Dedifferentiated amniotic fluid mesenchymal stem cell (primary cell): Measurements from ENCODE around the gene CRTC2.
"Not testable (repeated sequence)": the region's sequence is repeated elsewhere in the genome, so short reads cannot be mapped to it uniquely, and the experiment has no call there.

Source experiments
- DNase-seq: peaks from one replicate; pipeline ENCODE4 v3.0.0-alpha.2; 2016; ENCODE audit errors: extremely low spot score

Gene CRTC2, protein sequence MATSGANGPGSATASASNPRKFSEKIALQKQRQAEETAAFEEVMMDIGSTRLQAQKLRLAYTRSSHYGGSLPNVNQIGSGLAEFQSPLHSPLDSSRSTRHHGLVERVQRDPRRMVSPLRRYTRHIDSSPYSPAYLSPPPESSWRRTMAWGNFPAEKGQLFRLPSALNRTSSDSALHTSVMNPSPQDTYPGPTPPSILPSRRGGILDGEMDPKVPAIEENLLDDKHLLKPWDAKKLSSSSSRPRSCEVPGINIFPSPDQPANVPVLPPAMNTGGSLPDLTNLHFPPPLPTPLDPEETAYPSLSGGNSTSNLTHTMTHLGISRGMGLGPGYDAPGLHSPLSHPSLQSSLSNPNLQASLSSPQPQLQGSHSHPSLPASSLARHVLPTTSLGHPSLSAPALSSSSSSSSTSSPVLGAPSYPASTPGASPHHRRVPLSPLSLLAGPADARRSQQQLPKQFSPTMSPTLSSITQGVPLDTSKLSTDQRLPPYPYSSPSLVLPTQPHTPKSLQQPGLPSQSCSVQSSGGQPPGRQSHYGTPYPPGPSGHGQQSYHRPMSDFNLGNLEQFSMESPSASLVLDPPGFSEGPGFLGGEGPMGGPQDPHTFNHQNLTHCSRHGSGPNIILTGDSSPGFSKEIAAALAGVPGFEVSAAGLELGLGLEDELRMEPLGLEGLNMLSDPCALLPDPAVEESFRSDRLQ

GRCh38 chr1:153958111-153958960 is at the start of gene CRTC2:
TSS of gene CRTC2 (minus strand) at chr1:153958612. CDS start at chr1:153958497, 115 bp downstream.
- DNase-seq = peak; percentile 100

GRCh38 chr1:154006136-154006535 is 47.7 kb upstream of the CRTC2 start:
- peak; percentile 52 for DNase-seq

DNA sequence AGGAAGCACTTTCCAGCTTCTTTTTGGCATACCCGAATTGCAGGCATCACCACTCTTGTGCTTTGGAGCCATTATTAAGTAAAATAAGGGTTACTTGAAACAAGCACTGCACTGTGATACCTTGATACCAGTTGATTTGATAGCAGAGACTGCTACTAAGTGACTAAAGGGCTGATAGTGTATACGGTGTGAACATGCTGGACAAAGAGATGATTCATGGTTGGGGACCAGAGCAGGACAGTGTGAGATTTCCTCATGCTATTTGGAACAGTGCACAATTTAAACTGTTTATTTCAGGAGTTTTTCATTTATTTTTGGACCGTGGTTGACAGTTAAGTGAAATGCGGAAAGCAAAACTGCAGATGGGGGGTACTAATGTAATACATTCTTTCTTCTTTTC is 42.0 kb upstream of the CRTC2 start:
- DNase-seq = no peak

- DNase-seq = not testable (repeated sequence)
Observed at GRCh38 chr1:153996882-153997281, 38.5 kb upstream of the CRTC2 start.

DNA sequence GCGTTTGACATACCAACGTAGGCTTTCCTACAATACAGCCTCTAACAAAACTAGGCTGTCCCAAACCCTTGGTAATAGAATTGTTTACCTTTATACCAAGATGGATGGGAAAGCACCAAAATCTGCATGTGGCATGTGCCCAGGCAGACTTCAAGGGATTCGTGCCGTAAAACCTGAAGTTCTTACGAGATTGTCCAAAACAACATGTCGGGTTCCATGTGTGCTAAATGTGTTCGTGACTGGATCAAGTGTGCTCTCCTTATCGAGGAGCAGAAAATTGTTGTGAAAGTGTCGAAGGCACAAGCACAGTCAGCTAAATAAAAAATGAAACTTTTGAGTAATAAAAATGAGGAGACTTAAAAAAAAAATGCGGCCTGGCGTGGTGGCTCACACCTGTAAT is 37.2 kb upstream of the CRTC2 start:
- no peak for DNase-seq

DNA sequence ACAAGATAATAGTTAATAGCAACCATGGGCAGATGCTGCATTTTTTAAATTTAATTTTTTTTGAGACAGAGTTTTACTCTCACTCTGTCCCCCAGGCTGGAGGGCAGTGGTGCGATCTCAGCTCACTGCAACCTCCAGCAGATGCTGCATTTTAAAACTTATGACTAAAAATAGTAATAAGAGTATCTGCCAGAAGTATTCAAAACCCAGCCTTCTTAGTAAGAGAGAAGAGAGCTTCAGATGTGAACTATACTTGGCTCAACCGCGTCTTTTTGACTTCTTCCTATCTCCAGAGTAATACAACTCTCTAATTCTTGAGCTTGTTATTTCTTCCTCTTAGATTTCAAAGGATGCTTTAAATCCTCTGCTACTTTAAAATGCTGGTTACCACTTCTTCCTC is 36.8 kb upstream of the CRTC2 start:
- no peak for DNase-seq

DNA sequence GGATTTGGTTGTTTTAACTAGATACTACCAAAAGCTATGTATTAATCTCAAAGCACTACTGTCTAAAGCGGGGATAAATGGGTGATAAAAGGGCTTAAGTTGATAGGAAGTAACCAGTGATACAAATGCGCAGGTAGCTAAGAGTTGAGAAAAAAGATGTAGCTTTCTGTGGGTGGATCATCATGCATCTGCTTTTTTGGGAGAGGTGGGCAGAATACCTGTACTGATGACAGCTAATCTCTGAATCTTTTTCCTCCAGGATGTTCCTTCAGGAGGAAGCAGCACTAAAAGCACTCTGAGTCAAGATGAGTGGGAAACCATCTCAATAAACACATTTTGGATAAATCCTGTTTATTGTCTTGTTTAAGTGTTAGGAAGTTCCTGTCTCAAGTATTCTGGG is 33.4 kb upstream of the CRTC2 start:
- no peak for DNase-seq

GRCh38 chr1:153991151-153991630 is 32.8 kb upstream of the CRTC2 start:
- no peak for DNase-seq

- peak; percentile 99 for DNase-seq
Observed at GRCh38 chr1:153990468-153991150, 32.2 kb upstream of the CRTC2 start, which contains the start of gene RPS27. TSS of gene RPS27 (plus strand) at chr1:153990762. CDS start at chr1:153990797, 35 bp downstream.

DNA sequence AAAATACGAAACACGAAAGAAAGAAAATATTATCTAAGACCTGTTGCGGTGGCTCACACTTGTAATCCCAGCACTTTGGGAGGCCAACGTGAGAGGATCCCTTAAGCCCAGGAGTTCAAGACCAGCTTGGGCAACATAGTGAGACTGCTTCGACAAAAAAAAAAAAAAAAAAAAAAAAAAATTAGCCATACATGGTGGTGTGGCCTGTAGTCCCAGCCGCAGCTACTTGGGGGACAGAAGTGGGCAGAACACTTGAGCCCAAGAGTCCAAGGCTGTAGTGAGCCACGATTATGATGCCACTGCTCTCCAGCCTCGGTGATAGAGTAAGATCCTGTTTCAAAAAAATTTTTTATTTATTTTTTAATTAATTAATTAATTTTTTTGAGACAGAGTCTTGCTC is 29.2 kb upstream of the CRTC2 start:
- DNase-seq = no peak

- peak; percentile 81 for DNase-seq
Observed at GRCh38 chr1:153985941-153986761, 27.7 kb upstream of the CRTC2 start, which contains the start of gene RAB13. TSS of gene RAB13 (minus strand) at chr1:153986339. CDS start at chr1:153986236, 103 bp downstream.

GRCh38 chr1:153985341-153985912 is 27.0 kb upstream of the CRTC2 start:
- no peak for DNase-seq

DNA sequence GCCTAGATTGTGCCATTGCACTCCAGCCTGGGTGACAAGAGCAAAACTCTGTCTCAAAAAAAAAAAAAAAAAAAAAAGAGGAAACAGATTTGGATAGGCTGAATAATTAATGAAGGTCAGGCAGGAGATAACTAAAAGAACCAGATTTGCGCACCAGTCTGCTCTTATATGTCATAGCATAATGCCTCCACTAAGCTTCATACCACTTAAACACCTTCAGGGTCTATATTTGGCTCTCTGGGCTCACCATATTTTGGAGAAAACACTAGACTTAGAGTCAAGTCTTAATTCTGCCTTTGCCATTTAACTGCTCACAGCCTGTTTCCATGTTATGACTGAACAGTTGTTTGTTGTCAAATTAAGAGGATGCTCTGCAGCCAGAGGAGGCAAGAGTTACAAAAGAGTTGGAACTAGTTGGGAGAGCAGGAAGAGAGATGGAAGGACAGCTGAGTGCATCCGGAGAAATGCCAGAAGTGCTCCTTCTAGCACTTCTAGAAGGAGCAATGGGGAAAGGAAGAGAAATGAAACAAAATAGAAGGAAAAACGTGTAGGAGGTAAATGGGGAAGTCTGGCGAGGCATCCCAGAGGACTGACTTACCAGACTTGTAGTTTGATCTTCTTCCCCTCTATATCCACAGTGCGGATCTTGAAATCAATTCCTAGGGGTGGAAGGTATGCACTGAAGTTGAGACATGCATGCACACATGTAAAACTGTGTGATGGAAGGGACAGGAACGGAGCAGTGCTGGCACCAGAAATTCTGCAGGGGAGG is 25.9 kb upstream of the CRTC2 start:
- DNase-seq = no peak

DNA sequence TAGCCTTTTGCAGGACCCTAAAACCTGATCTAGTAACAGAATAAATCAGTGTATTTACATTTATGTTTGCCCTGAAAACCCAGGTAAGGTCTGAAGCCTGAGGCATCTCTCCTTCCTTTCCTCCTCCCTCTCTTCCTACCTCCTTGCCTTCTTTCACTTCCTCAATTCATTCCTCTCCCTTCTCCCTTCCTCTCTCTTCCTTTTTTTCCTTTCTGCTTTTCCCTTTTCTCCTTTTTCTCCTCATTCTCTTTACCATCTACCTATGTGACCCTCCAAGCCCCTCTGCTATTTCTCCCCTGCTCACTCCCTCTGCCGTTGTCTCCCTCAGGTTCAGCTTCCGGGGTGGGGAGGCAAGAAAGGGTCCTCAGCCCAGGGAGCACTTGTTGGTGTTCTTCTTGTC is 23.3 kb upstream of the CRTC2 start:
- not testable (repeated sequence) for DNase-seq

DNA sequence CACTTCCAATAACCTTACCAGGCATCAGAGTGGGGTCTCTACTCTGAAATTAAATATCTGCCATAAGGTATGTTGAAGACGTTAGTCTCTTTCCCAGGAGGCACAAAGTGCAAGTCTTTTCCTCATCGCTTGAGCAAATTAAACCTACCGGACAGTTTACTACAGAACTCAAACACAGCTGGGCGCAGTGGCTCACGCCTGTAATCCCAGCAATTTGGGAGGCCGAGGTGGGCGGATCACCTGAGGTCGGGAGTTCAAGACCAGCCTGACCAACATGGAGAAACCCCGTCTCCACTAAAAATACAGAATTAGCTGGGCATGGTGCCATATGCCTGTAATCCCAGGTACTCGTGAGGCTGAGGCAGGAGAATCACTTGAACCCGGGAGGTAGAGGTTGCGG is 20.7 kb upstream of the CRTC2 start:
- DNase-seq = not testable (repeated sequence)

- no peak for DNase-seq
Observed at GRCh38 chr1:153978274-153978909, 20.0 kb upstream of the CRTC2 start.

DNA sequence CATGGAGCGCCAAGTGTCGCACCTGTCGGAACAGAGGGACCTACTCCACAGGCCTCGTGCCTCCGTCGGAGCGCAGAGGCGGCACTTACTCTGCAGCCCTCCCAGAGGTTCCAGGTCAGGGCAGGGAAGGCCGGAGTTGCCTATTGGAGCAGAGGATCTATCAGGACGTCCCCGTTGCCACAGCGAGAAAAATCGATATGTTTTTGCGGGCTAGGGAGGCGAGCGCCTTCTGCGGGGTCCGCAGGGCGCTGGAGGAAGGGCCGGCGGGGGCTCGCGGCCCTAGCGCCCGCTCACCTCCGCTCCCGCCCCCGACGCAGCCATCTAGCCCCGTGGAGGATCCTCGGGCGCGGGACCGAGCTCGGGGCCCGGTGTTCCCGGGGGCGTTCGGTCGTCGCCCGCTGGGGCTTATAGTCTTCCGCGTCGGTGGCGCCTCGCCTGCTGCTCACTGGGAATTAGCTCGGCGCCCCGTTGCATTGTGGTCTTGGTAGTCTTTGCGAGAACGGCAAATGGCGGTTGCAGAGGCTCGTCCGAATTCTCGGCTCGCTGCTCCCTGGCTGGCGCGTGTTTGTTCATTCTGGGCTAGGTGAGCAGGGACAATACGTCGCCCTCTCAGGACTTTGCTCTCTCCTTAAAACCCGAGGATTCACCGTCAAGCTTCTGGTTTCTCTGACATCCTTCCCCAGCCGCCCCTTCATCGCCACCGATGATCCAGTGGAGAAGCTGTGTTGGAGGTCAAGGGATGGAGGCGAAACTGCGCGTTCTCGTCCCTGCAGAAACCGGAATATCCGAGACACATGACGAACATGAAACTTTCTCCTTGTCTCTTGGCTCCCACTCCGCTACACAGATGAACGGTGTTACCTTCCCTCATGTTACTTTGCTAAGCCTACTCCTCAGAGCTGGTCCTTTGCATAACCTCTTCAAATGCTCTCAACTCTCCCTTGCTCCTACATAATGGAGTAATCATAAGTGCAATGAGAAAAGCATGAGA is 19.1 kb upstream of the CRTC2 start, which contains the start of gene JTB:
TSS of gene JTB (minus strand) at position 425 of the 991 bp plus-strand sequence. CDS start at position 3, 422 bp downstream.
- DNase-seq = peak; percentile 86
